Dedifferentiated amniotic fluid mesenchymal stem cell (primary cell): ENCODE measurements around the gene CUX1.
A peak's percentile ranks its signal among the peaks of the same experiment; 100 is the strongest.
"Not testable (repeated sequence)": the region's sequence is repeated elsewhere in the genome, so short reads cannot be mapped to it uniquely, and the experiment has no call there.

Source experiments
- DNase-seq: peaks from one replicate; pipeline ENCODE4 v3.0.0-alpha.2; 2016; ENCODE audit errors: extremely low spot score

The CUX1 gene

GRCh38 chr7:101869026-101869900, 51.8 kb downstream of the CUX1 start:
- DNase-seq = no peak

- no peak for DNase-seq
Observed at GRCh38 chr7:101869901-101870290, 52.5 kb downstream of the CUX1 start.

- peak; percentile 29 for DNase-seq
Observed at GRCh38 chr7:101870361-101871062, 53.1 kb downstream of the CUX1 start.

- DNase-seq = no peak
Observed at GRCh38 chr7:101871351-101871750, 53.9 kb downstream of the CUX1 start.

GRCh38 chr7:101874028-101874427, 56.6 kb downstream of the CUX1 start:
- DNase-seq = peak; percentile 54

GRCh38 chr7:101875283-101875846, 57.9 kb downstream of the CUX1 start:
- DNase-seq = no peak

- DNase-seq = no peak
Observed at GRCh38 chr7:101877882-101878591, 60.6 kb downstream of the CUX1 start.

- DNase-seq = no peak
Observed at GRCh38 chr7:101878938-101879337, 61.5 kb downstream of the CUX1 start.

GRCh38 chr7:101879565-101879964, 62.1 kb downstream of the CUX1 start:
- no peak for DNase-seq

GRCh38 chr7:101880282-101881054, 63.0 kb downstream of the CUX1 start:
- no peak for DNase-seq

GRCh38 chr7:101882005-101882421, 64.6 kb downstream of the CUX1 start:
- peak; percentile 98 for DNase-seq

- peak; percentile 100 for DNase-seq
Observed at GRCh38 chr7:101882595-101883564, 65.5 kb downstream of the CUX1 start.

GRCh38 chr7:101884671-101885596, 67.5 kb downstream of the CUX1 start:
- DNase-seq = no peak

GRCh38 chr7:101885597-101885955, 68.2 kb downstream of the CUX1 start:
- no peak for DNase-seq

- DNase-seq = not testable (repeated sequence)
Observed at GRCh38 chr7:101887352-101887751, 69.9 kb downstream of the CUX1 start.

- DNase-seq = not testable (repeated sequence)
Observed at GRCh38 chr7:101888564-101888963, 71.1 kb downstream of the CUX1 start.

GRCh38 chr7:101890749-101891523, 73.5 kb downstream of the CUX1 start:
- DNase-seq = no peak

GRCh38 chr7:101891936-101892640, 74.7 kb downstream of the CUX1 start:
- DNase-seq = no peak
